NCI-H82 treated with DMSO at 0.1 percent for 48 hours (cell line): ENCODE results near the gene F8.
"Not testable (repeated sequence)": the region's sequence is repeated elsewhere in the genome, so short reads cannot be mapped to it uniquely, and the experiment has no call there.

Experiments
- DNase-seq: peaks from one replicate; lab custom pipeline; 2025; ENCODE audit not compliant: unreplicated experiment; lab: John Stamatoyannopoulos, UW

The F8 gene

DNA sequence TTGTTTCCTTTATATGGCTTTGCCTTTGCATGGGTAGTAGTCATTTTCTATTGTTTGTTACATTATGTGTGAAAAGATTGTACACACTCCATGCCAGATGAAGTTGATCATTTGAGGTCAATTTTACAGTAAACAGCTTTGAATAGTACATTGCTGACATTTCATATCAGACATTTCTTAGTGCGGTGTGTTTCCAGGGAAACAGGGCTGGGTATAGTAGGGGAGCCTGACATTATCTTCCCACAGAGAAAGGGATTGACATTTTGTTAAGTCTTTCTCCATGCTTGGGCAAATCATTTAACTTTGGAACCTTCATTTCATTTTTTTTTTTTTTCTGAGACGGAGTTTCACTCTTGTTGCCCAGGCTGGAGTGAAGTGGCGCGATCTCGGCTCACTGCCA lies 9.1 kb upstream of the F8 start:
- DNase-seq = no peak

DNA sequence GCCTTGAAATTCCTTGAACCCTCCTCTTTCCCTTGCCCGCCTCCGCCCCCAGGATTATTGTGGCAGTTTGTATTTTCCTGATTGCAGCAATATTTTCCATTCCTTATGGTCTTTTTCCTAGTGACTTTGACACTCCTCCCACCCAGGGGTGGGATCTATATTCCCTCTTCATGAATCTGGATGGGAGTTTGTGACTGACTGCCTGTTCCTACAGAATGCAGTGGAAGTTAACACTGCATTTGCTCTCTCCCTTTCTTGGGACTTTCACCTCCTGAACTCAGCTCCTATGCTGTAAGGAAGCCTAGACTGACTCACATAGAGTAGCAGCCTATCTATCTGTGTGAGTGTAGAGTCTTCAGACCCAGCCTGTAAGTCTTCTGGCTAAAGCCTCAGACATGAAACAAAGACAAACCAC lies 6.4 kb upstream of the F8 start:
- no peak for DNase-seq

- peak; percentile 1 for DNase-seq
Observed at GRCh38 chrX:155028129-155028528, 5.6 kb upstream of the F8 start.

DNA sequence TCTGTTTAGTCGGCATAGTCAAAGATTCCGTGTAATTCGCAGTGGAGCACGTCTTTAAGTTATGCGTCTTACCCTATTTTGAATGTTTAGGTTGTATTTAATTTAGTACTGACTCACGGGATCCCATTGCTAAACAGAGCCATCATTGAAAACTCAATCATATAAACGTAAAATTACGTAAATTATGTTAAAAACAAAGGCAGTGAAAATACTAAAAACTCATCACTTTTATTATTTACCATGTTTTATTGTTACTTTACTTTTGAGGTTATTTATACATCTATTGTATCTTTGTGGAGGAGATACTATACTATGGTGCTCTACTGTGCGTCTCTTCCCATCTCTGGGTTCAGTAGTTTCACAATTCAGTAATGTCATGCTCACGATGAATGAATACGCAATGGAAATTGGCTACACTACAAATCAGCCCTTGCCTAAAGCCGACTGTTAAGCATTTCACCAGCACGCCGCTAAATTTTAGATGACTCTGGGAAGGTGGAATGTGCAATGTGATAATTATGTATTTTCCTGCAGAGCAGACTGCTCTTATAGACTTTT lies 5.1 kb upstream of the F8 start:
- no peak for DNase-seq

DNA sequence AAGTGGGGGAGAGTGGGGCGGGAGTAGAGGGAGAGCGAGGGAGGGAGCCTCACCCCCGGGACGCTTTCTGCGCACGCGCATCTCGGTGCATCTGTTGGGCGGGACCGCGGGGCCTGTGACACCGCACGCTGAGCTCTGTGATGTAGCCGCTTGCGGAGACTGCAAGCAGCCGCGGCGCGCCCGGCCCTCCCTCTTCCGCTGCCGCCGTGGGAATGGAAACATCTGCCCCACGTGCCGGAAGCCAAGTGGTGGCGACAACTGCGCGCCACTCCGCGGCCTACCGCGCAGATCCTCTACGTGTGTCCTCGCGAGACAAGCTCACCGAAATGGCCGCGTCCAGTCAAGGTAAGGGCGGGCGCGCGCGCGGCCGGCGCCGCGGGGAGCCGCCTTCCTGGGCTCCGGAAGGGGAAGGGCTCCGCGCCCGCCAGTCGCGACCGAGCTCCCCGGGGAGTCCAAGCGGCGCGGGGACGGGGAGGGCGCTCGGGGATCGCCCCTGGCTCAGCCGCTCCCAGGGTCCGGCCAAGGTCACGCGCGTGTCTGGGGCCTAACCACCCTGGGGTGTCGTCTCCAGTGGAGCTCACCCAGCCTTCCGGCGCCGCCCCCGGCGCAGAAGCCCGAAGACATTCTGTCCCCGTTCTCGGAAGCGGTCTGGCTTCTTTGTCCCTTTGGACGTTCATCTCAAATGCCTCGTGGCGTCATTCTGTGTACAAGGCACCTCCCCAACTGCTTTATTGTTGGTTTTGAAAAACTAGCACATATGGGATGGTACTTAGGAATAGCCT lies 4.4 kb upstream of the F8 start, which contains the start of gene FUNDC2:
FUNDC2 (plus strand) TSS at position 118 of the 782 bp plus-strand sequence; CDS start at position 213, 95 bp downstream.
- DNase-seq = peak; percentile 81

GRCh38 chrX:155026420-155026726 lies 3.9 kb upstream of the F8 start:
- DNase-seq = no peak

- DNase-seq = no peak
Observed at GRCh38 chrX:155023907-155024833, 1.6 kb upstream of the F8 start.

DNA sequence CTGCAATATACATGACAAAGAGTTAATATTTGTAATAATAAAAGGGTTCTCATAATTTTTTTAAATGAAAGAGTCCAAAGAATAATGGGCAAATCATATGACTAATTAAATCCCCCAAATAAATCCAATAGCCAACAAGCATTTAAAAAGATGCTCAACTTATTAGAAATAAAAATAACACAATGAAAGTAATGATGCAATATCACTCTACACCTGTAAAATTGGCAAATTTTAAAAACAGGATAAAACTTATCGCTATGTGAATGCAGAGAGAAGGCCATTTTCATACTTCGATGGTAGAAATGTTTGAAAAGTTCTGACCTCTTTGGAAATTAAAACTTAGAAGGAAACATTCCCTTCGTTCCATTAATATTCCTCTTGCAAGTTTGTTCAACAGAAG lies 1.9 kb downstream of the F8 start:
- DNase-seq = no peak

DNA sequence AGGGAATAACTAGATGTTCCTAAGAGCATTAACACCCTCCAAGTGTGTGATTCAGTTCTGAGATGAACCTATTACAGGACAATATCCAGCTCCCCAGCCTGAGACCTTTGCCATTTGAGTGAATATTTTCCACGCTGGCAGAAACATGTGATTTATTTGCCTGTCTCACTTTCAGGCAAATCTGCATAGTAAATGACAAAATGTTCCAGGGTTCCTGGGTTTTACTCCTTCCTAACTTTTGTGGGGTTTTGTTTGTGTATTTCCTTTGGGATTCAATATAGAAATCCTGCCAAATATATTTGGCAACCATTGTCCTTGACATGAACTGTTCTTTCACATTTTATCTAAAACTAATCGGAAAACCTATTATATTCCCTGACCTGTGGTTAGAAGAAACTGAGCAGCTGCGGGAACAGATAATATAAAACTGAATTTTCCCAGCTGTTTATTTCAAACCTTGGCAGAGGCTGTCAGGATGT lies 12.5 kb downstream of the F8 start:
- DNase-seq = no peak

DNA sequence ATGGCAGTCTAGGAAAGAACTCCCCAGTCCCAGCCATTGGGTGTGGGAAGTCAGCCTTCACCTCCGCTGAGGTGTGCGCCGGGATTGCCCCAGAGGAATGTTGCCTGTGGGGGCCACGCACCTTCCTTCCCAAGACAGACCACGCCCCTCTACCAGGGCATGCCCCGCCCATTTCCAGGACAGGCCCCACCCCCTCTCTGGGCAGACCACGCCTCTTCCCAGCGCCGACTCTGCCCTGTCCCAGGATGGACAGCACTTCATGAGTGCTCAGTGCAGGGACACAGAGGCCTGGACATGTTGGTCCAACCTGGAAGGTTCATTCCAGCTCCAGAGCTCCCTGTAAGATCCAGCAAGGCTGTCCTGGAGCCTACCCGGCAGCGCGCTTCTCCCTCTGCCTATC lies 13.9 kb downstream of the F8 start:
- not testable (repeated sequence) for DNase-seq

DNA sequence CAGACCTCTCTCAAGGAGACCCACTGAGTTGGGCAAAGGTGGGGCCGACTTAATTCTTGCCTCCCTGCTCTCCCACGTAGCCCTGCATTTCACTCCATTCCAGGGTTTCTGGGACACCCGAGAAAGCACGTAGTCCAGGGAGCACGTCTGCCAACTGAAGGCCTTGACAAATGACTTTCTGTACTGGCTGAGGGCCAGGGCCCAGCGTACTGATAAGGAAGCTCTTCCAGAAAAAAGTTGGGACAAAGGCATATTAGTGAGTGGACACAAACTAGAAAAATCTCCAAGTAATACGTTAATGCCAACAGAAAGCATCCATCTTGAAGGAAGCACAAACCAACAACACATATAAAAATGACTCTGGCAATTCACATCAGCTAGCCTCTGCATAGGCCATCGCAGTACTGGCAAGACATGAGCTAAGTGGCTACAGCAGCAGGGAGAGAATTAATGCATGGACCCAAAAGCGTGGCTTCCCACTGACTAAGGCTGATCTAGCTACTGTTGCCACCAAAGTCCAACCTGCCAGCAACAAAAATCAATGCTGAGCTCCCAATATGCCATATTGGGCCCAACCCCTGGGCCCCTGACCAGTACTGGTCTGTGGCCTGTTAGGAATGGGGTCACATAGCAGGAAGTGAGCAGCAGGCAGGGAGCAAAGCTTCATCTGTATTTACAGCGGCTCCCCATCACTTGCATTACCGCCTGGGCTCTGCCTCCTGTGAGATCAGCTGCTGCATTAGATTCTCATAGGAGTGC lies 15.4 kb downstream of the F8 start:
- not testable (repeated sequence) for DNase-seq

DNA sequence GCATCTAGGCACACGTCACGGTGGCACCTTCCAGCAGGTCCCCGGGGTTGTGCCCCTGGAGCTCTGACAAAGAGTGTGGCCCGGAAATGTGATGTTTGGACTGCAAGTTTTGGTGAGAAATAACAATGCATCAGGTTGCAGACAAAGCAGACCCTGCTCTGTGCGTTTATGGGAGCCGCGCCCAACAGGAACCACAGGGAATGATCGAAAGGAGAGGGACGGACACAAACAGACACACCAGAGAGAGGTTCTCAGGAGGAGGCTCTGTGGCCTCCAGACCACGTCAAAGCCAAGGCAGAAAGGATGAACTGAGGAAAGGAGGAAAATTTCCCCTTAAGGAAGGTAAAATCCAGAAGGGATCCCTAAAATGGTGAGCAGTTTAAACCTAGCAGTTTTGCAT lies 16.1 kb downstream of the F8 start:
- not testable (repeated sequence) for DNase-seq

- no peak for DNase-seq
Observed at GRCh38 chrX:155005190-155005589, 17.3 kb downstream of the F8 start.

DNA sequence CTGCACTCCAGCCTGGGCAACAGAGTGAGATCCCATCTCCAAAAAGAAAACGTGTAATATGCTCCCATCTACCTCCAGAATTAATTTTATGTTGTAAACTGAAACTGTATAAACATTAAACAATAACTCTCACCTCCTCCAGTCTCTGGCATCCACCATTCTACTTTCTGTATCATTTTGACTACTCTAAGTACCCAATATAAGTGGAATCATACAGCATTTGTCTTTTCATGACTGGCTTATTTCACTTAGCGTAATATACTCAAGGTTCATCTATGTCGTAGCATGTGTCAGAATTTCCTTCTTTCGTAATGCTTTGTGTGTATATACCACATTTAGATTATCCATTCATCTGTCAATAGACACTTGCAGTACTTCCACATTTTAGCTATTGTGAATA lies 20.6 kb downstream of the F8 start:
- DNase-seq = no peak

DNA sequence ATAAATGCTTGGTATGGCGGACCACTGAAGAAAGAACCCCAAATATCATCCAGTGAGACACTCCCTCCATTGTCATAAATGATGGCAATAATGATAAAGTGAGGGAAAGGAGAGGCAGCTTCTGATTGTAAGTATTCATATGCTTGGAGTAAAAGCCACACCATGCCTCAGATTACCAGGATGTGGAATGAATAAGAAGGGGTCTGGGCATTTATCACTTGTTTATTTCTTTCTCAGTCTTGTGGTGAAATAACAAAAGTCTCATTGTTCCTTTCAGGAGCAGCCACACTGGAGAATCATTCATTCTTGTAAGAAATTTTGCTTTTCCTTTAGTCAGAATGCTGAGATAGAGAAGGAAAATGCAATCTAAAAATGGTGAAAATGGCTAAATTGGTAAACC lies 21.7 kb downstream of the F8 start:
- no peak for DNase-seq

DNA sequence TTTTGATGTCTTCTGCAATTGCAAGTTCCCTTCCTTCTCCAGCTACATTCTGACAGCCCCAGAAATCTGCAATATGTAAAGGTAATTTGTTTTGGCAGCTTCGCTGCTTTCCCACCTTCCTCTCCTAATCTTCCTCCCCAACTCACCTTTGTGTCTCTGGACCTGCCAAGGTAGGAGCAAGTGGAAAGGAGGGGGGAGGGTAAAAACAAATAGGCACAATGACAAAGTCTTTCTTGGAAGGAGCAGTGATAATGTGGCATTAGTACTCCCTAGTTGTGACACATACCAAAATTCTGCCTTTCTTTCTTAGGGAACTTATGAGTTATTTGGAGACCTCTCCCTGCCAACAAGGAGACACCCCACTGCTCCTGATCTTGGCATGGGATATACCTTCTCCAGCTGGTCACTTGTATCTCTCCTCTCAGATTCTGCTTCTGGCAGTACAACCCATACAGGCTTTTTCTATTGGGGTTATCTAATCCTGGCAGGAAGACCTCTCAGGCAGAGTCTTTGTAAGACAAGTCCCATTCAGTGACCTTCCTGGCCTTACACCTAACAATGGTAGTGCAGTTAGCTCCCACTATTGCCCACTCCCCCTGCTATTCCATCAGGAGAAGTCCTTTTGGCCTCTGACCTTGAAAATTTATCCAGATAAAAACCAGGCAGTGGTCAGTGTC lies 24.2 kb downstream of the F8 start:
- DNase-seq = no peak

GRCh38 chrX:154991476-154991875 lies 31.0 kb downstream of the F8 start:
- no peak for DNase-seq

- DNase-seq = no peak
Observed at GRCh38 chrX:154991039-154991438, 31.5 kb downstream of the F8 start.

DNA sequence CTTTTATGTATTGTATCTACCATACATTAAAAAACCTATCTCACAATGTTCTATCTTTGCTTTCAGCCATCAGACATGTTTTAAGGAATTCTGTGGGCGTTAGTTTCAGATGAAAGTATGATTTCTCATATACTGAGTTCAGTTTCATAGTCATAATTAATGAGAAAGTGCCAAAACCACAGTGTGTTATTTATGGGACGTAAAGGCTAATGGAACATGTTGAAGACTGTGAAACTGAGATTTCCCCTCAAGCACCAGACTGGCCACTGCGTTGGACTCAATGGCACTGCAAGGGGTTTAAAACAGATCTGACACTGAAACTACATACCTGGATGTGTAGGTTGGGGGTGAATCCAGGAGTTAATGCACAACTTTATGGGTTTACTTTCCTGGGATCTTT lies 32.0 kb downstream of the F8 start:
- DNase-seq = no peak

DNA sequence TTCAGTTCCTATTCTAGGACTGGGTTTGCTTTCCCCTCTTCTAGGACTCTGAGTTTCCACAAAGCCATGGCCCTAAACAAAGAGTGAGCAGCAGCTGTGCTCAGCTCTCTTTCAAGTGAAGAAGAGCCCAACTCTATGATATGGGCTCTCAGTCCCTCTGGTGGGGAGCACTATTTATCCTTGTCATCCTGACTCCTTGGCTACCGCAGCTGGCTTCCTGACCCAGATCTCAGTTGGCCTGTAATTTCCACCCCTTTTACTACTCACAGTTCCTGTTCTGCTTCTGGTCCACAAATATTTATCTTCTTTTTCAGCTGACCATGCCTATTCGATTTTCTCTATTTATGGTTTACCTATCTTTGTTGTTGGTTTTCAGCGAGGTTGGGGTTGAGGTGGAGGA lies 33.8 kb downstream of the F8 start:
- DNase-seq = no peak

GRCh38 chrX:154987940-154988339 lies 34.6 kb downstream of the F8 start:
- DNase-seq = no peak
